Keratinocyte (primary cell): ENCODE results near the gene LRP1B. TPM values are rescaled to one million over a fixed set of nuclear protein-coding genes. Genes with fewer than 3 reads are reported as not detected.

Source experiments
- DNase-seq: peaks from one replicate; pipeline ENCODE4 v3.0.0-alpha.2; 2011; ENCODE audit warnings: low read depth, missing footprints, low spot score
- FAIRE-seq: peaks from 2 replicates; lab custom pipeline; 2011; peaks lifted over from hg19 to GRCh38; lab: Jason Lieb, UNC
- H2AFZ ChIP-seq: 2 replicates; pipeline ENCODE4 v1.6.0; 2012; ENCODE audit warnings: low read length, control low read depth, inconsistent platforms; ENCODE audit not compliant: control insufficient read depth
- H3K27ac ChIP-seq: 2 replicates; pipeline ENCODE4 v1.5.1; 2011; ENCODE audit warnings: low read length; ENCODE audit not compliant: control insufficient read depth, insufficient read depth
- H3K27me3 ChIP-seq: 3 replicates; pipeline ENCODE4 v1.6.0; 2011; ENCODE audit warnings: low read length; ENCODE audit not compliant: control insufficient read depth, insufficient read depth; ENCODE audit errors: extremely low read depth
- H3K36me3 ChIP-seq, 2 experiments: 2 replicates in 1 of 2; 3 replicates in 1 of 2; pipeline ENCODE4 v1.5.1; 2011; ENCODE audit warnings: low read length in 2 of 2, mild to moderate bottlenecking in 1 of 2; ENCODE audit not compliant: control insufficient read depth in 2 of 2, insufficient read depth in 2 of 2; ENCODE audit errors: extremely low read depth in 1 of 2
- H3K4me1 ChIP-seq: 3 replicates; pipeline ENCODE4 v1.5.1; 2011; ENCODE audit warnings: low read length; ENCODE audit not compliant: control insufficient read depth, insufficient read depth; ENCODE audit errors: extremely low read depth
- H3K4me2 ChIP-seq: 3 replicates; pipeline ENCODE4 v1.6.0; 2011; ENCODE audit warnings: low read depth, low read length; ENCODE audit not compliant: control insufficient read depth, insufficient read depth; ENCODE audit errors: extremely low read depth
- H3K4me3 ChIP-seq, 3 experiments: fragments of 200-600 bp in 1 of 3; sonication (generic) in 1 of 3; 2 replicates in 2 of 3; 3 replicates in 1 of 3; pipeline ENCODE4 v1.5.1; 2011 to 2016; ENCODE audit warnings: low read length in 3 of 3, mild to moderate bottlenecking in 3 of 3, control low read depth in 2 of 3, inconsistent platforms in 1 of 3, low read depth in 1 of 3, mixed read lengths in 1 of 3, mixed run types in 1 of 3, moderate library complexity in 1 of 3; ENCODE audit not compliant: control insufficient read depth in 2 of 3, insufficient read depth in 2 of 3; ENCODE audit errors: extremely low read depth in 1 of 3
- H3K79me2 ChIP-seq: 2 replicates; pipeline ENCODE4 v1.6.0; 2012; ENCODE audit warnings: low read length; ENCODE audit not compliant: control insufficient read depth, insufficient read depth
- H3K9ac ChIP-seq: 3 replicates; pipeline ENCODE4 v1.6.0; 2011; ENCODE audit warnings: low read length; ENCODE audit not compliant: control insufficient read depth, insufficient read depth; ENCODE audit errors: extremely low read depth
- H3K9me1 ChIP-seq: 3 replicates; pipeline ENCODE4 v1.6.0; 2011; ENCODE audit warnings: low read length; ENCODE audit not compliant: control insufficient read depth, insufficient read depth; ENCODE audit errors: extremely low read depth
- H3K9me3 ChIP-seq: 2 replicates; pipeline ENCODE4 v1.5.1; 2012; ENCODE audit warnings: low read depth, low read length; ENCODE audit not compliant: control insufficient read depth
- H4K20me1 ChIP-seq: 3 replicates; pipeline ENCODE4 v1.6.0; 2011; ENCODE audit warnings: low read length; ENCODE audit not compliant: control insufficient read depth, insufficient read depth; ENCODE audit errors: extremely low read depth
- EZH2 ChIP-seq: IDR thresholded peaks from one replicate; pipeline ENCODE4 v1.6.1; 2012; ENCODE audit warnings: inconsistent platforms, mild to moderate bottlenecking, low read length, moderate library complexity
- dilution Hi-C: fragments of 300-500 bp; cut with MboI; formaldehyde crosslinking; loops from one replicate; pipeline ENCODE4 v1.7.0; 2020; ENCODE audit warnings: low sequenced_read_pairs; ENCODE audit not compliant: extremely low pct_ligation_motif_present
- polyA plus RNA-seq, 5 experiments: library from polyadenylated mRNA; depleted of rRNA in 3 of 5; stranded (reverse) in 3 of 5; stranded (forward) in 1 of 5; unstranded in 1 of 5; fragments of >200 nt; gene quantifications; 1 replicate in 1 of 5; 2 replicates in 3 of 5; 3 replicates in 1 of 5; pipeline versions ENCODE4 v1.2.1 to v1.2.3, GENCODE V29; 2011 to 2012; ENCODE audit warnings: missing spikeins in 2 of 5, low read depth in 1 of 5, low replicate concordance in 1 of 5
- TF ChIP-seq, protein P1 (sequence below), 3 experiments: IDR thresholded peaks in 1 of 3; conservative IDR thresholded peaks in 1 of 3; optimal IDR thresholded peaks in 1 of 3; 2 replicates in 2 of 3; 3 replicates in 1 of 3; pipeline versions ENCODE3 to v1.5.1; 2011; ENCODE audit warnings: low read length in 3 of 3, mild to moderate bottlenecking in 3 of 3, moderate library complexity in 2 of 3, control low read depth in 1 of 3, inconsistent platforms in 1 of 3; ENCODE audit not compliant: insufficient read depth in 2 of 3; ENCODE audit errors: extremely low read depth in 1 of 3

LRP1B gene
- polyA plus RNA-seq, 1 donor (not counting 4 experiments of a cell fraction or from before 2014, with no cell fraction given), result not detected

DNA sequence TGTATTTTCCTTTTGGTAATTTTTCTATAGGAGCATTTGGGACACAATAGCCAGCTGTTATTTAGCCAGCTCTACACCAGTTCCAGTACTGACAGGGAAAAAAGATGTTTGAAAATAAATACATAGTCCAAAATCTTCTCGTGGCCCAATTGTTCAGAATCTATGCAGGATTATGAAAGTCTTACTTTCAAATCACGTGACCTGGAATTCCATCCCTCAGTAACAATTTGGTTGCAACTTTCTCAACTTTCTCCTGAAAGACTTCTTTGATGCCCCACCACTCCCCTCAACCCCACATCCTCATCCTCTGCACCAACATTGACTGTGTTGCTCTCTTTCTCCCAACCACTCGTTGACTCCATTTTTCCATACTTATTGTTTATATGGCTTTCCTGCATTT, 539.0 kb downstream of the LRP1B start:
- no peak for FAIRE-seq
- DNase-seq, result no peak

DNA sequence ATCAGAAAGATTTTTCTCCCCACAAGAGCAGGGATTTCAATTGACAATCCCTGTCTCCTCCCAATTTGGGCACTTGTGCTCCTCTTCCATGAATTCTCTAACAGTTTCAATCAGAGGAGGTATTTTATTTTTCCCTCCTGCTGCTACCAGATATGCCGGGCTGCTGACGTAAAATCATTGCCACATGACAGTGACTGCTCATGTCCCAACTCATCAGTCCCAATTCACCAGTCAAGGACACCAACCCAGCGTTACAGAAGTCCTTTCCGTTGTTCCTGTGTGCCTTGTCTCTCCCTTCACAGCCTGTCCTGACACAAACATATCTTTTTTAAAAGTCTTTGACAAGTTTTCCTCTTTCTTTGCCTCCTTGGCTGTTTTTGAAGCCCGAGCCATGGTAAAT, 540.2 kb downstream of the LRP1B start:
- Histone ChIP-seq H3K4me3 (no peak overlapping the region), H3K4me2 (no peak overlapping the region), H3K9ac (no peak overlapping the region), H2AFZ (no peak overlapping the region), H3K36me3 (no peaks in the 10 kb centered on the region), H3K9me1 (no peaks in the 10 kb centered on the region), H3K27me3 (no peaks in the 10 kb centered on the region), H3K9me3 (peaks cover 1% of the 10 kb centered on the region), H4K20me1 (no peaks in the 10 kb centered on the region), H3K27ac (no peak overlapping the region), H3K79me2 (no peaks in the 10 kb centered on the region), H3K4me1 (no peaks in the 10 kb centered on the region)
- TF ChIP-seq, protein P1, sequence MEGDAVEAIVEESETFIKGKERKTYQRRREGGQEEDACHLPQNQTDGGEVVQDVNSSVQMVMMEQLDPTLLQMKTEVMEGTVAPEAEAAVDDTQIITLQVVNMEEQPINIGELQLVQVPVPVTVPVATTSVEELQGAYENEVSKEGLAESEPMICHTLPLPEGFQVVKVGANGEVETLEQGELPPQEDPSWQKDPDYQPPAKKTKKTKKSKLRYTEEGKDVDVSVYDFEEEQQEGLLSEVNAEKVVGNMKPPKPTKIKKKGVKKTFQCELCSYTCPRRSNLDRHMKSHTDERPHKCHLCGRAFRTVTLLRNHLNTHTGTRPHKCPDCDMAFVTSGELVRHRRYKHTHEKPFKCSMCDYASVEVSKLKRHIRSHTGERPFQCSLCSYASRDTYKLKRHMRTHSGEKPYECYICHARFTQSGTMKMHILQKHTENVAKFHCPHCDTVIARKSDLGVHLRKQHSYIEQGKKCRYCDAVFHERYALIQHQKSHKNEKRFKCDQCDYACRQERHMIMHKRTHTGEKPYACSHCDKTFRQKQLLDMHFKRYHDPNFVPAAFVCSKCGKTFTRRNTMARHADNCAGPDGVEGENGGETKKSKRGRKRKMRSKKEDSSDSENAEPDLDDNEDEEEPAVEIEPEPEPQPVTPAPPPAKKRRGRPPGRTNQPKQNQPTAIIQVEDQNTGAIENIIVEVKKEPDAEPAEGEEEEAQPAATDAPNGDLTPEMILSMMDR (optimal IDR thresholded peaks at IDR 0.05 in 1 of 3, IDR thresholded peaks at IDR 0.05 in 1 of 3, conservative IDR thresholded peaks at IDR 0.05 in 1 of 3; ENCODE audit: extremely low read depth in 1 of 3, insufficient read depth in 2 of 3, low read length in 3 of 3), result no peak
- no peak for TF ChIP-seq EZH2
- FAIRE-seq (no peak), DNase-seq (no peak)
- dilution Hi-C loops, result no loop called here

More for the DNA sequence above, 539.0 kb downstream of the LRP1B start:
- H3K27me3 ChIP-seq, result no peaks in the 10 kb centered on the region
- no peaks in the 10 kb centered on the region for H3K9me1 ChIP-seq
- no peak overlapping the region for H3K27ac ChIP-seq
- H3K36me3 ChIP-seq, result no peaks in the 10 kb centered on the region
- no peaks in the 10 kb centered on the region for H4K20me1 ChIP-seq
- H2AFZ ChIP-seq, result no peak overlapping the region
- H3K9me3 ChIP-seq, result peaks cover 1% of the 10 kb centered on the region
- H3K4me3 ChIP-seq, result no peak overlapping the region
- no peaks in the 10 kb centered on the region for H3K79me2 ChIP-seq
- H3K9ac ChIP-seq, result no peak overlapping the region
- dilution Hi-C loops, result no loop called here
- H3K4me2 ChIP-seq, result no peak overlapping the region
- H3K4me1 ChIP-seq, result no peaks in the 10 kb centered on the region
- TF ChIP-seq, protein P1 (optimal IDR thresholded peaks at IDR 0.05 in 1 of 3, IDR thresholded peaks at IDR 0.05 in 1 of 3, conservative IDR thresholded peaks at IDR 0.05 in 1 of 3; ENCODE audit: extremely low read depth in 1 of 3, insufficient read depth in 2 of 3, low read length in 3 of 3), result no peak
- no peak for TF ChIP-seq EZH2
